NCI-H128 (cell line): ENCODE results near the gene HSPH1.

Source experiments
- DNase-seq: peaks from one replicate; lab custom pipeline; 2025; ENCODE audit not compliant: unreplicated experiment; lab: John Stamatoyannopoulos, UW

The HSPH1 gene

DNA sequence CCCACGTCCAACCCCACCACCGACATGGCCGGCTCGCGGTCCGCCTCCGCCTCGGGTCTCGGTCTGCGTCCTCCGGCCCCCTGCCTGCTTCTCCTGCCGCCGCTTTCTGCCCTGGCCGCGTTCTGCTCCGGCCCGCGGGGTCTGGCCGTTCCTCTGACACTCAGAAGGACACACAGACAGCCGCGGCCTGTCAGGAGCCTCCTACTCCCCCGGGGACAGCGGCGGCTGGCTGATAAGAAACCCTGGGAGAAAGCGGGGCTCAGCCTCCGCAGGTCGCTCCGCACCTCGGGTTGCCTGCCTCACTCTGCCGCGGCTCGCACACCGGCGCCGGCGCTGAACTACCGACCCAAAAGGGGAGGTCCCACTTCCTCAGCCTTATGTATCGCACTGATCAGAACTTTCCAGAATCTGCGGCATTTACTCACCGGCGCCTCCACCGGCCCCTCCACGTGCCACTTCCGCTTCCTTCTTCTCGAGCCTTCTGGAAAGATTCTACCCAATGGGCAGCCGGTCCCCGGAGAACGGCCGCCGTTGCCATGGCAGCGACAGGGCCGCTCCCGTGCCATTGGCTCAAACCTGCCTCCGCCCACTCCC is at the start of gene HSPH1:
Gene HSPH1 (minus strand): TSS at position 348 of the 594 bp plus-strand sequence. CDS start 322 bp downstream, at position 26.
- DNase-seq, result peak; percentile 91

DNA sequence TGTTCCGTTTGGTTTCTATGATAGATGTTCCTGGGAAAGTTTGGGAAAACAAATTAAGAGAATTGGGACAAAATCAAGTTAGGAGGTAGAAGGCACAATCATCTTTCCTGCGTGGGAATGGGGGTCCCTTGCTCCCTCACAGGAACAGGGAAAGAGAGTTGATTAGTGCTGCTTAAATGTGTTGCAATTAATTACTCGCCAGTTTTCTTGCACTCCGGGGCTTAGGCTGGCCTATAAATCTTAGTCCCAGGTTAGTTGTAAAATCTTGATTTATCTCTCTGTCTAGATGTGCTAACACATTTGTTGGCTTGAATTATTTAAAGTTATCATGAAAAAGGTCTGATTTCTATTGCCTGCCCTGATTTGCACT is 48.1 kb upstream of the HSPH1 start:
- DNase-seq, result no peak

DNA sequence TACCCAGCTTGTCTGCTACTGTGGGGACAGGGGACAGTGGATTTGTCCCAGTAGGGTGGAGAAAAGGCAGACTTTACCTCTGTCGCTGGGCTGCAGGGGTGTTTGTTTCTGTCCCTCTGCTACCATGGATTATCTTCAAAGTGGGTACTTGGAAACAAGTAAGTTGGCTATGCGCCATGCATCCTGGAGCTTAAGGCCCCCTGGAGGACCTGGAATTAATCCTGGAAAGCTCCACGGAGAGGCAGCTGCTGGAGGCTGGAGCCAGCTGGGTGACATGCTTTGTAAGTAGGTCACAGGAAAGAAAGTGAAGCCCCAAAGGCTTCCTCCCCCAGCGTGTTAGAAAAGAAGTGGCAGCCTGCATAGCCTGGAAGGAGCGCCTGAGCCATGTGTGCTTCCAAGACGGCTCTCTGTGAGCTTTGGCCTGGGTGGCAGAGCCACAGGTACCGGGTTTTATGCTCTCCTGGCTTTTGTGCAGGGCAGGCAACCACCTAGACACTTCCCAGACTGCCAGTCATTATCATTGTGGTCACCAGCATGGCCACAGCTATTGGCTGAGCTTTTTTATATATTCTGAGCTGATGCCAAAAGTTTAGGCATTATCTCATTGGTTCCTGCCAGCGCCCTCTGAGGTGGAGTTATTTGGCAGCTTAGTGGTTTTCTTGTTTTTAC is 47.6 kb upstream of the HSPH1 start:
- peak; percentile 44 for DNase-seq

DNA sequence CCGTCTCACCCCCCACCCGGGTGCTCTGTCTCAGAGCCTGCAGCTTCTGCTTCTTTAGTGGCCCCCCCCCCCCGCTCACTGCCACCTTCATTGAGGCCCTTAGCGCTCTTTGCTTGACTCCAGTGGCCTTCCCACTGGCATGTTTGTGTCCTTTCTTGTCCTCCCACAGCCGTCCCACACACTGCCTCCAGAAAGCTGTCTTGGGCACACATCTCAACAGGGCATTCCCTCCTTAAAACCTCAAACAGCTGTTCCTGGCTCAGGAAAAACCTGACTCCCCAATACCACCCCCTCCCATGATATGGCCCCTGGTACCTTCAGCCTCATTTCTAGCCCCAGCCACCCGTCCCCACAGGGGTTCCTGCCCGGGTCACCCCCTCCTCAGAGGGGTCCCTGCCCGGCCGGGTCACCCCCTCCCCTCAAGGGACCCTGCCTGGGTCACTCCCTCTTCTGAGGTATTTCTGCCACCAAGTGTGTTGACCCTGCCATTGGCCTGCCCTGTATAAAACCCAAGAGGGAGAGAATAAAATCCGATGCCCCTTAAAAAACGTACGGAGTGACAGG is 46.9 kb upstream of the HSPH1 start:
- no peak for DNase-seq

DNA sequence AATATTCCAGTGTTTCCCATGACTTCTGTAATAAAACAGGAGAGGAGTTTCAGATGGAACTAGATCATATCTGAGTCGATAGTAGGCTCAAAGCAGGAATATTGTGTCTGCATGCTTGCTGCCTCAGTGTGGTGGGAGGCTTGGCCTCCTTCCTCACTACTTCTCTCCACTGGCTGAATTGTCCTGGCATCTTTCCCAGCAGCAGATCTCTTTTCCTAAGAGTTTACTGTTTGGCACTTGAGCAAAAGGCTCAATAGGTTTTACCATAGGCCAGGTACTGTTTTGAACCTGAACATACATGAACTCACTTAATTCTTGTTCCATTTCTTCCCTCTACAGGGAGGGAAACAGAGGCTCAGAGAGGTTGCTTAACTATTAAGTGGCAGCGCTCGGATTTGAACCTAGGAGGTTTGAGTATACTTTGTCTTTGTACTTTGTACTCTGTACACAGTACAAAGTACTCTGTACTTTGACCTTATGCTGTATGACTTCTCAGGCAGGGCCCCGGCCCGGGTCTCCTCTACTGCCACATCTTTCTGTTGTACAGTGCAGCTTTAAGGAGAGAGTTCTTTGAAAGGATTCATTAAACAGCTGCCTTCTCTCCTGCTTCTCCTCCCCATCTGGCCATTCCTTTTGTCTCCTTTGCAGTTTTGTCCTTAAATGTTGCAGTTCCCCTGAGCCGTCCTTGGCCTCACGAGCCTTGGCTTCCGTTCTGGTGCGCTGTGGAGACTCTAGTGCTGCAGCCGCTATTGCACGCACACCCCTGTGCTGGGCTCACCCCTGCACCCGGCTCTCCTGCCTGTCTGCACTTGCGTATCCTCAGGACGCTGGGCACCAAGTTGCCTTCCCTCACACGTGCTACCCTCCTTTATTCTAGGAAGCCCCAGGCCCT is 46.2 kb upstream of the HSPH1 start:
- DNase-seq, result no peak

DNA sequence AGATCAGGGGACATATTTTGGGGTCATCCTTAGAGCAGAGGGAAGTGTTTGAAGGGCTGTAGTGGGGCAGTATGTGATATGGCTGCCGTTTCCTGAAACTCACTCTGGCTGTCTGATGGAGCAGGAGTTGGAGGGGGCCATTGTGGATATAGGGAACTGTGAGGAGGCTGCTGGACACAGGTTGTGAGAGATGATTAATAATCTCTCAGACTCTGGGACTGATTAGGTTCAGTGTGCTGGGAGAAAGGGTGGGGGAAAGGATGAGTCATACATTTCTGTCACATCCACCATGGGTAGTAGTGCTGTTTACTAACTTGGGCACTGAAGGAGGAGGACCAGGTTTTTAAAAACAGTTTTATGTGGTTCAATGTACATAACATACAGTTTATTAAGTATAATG is 42.9 kb upstream of the HSPH1 start:
- DNase-seq, result no peak

DNA sequence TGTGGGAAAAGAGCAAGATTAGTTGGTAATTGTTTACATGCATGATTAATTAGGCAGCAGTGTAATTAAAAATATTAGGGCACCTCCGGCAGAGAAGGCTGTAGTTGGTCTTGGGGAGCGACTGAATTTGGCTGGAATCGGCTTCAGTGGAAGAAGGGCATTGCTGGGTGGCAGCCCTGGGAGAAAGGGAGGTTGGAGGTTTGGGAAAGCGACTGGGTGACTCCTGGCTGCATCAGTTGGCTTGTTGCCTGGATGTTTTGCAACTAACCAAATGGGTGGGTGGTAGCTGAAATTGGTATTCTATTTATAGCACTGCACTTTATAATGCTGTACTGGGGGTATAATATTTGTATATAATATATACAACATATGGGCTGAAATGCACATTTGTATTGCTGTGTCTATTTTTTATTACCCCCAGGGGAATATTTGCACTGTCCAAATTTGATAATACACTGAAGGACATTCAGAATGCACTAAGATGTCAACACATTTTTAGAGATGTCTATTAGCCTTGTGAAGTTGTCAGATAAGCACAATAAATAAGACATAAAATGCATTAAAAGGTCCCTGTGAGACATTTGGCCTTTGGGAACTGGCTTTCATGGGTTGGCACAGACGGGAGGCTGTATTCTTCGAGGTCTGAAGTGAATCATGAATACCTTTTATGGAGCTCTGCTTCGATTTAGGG is 39.8 kb upstream of the HSPH1 start:
- DNase-seq, result no peak

DNA sequence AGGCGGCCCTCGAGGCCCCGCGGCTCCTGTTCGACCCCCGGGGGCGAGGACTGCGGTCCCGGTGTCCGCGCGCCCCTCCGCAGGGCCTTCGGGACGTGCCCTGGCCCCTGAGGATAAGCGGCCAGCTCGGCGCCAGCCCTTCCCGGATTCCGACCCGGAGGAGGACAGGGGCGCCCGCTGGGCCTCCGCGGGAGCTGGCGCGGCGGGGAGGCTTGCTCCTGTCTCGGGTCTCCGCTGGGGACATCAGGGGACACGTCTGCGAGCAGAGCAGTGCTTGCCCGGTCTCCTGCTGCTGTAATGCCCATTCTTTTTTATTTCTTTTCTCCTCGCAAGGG is 38.9 kb upstream of the HSPH1 start:
- no peak for DNase-seq

DNA sequence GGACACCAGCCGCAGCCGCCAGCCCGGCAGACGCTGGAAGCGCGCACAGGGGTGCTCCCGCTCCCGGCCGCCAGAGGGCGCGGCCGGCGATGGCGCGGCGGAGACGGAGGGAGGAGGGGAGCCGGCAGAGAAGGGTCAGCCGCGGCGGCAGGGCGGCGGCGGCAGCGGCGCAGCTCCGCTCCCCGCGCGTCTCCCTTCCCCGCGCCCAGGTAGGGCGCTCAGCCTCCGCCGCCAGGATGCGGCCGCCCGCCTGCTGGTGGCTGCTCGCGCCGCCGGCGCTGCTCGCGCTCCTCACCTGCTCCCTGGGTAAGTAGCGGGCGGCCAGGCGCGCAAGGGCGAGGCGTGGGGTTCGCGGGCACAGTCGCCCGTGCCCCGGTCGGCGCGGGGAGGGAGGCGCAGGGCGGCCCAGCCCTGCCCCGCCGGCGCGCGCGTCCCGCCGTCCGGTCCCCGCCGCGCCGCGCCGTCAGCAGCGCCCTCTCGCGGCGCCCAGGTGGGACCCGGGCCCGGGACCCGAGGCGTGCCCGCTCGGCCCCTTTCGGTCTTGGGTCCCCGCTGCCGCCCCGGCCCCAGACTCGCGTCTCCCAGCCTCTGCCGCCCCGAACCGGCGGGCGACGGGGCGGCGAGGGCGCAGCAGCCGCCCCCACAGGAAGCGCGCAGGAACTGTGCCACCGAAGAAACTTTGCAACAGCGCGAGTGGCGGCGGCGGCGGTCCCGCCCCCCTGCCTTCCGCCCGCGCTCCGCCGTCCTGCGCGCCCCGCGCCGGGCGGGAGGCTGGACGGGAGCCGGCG is 38.3 kb upstream of the HSPH1 start, which contains the start of gene B3GLCT:
Gene B3GLCT (plus strand): TSS at position 127 of the 788 bp plus-strand sequence. CDS start 110 bp downstream, at position 237.
- peak; percentile 67 for DNase-seq

DNA sequence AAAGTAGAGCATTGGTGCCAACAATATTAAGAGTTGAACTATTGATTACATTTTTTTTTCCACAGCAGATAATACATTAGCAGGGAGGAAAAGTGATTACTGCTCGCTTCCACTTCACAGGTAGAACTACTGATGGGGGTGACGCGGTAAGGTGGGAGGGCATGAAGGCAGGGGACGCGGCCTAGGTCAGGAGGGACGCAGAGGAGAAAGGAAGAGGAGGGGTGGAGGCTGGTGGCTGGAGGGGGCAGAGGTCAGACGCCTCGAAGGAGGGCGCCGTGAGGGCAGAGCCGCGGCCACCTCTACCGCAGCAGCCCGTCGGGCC is 37.8 kb upstream of the HSPH1 start:
- DNase-seq, result no peak

DNA sequence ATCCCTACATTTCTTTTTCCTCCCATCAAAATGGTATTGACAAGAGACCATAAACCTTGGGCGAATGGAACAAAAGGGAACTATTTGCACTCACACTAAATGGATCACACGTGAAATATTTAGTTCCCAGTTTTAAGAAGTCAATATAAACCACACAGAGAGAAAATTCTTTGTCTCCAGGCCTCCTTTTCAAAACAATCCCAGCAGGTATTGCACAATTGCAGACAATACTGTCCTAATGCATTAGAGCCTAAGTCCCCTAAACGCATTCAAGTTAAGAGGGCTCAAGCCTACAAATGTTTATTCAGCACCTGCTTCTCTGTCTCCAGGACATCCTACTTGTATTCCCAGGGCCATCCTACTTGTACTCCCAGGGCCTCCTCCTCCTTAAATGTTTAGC is 36.8 kb upstream of the HSPH1 start:
- peak; percentile 36 for DNase-seq

DNA sequence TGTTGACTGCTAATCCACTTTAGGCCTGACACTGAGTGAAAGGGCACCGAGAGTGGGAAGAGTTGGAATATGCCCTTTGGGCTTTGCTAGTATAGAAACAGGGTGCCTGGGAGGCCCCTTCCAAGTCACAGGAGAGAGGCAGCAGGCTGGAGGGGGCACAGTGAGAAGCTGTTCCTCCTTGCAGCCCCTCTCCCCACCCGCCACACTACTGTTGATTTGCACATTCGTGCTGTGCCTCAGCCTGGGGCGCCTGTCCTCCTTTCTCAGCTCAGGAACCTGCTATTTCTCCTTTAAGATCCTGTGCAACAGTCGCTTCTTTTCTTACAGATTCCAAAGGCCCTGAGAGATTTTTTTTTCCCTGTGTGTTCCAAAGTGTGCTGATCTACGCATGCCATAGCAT is 35.3 kb upstream of the HSPH1 start:
- no peak for DNase-seq

DNA sequence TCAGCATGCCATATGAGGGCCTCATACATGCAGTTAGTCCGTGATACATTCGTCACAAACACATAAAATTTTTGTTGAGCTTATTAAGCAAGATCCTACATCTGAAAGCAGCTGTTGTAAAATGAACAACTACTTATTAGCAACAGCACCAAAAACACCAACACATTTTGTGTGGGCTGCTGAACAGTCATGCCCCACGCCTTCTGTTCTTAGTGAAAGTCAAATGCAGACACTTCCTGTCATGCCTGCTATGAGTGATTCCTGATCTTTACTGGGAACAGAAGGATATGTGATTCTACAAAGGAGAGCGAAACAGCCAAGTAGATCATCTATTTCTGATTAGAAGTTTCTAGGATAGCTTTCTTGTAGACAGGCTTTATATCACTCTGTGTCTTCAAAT is 33.9 kb upstream of the HSPH1 start:
- no peak for DNase-seq

DNA sequence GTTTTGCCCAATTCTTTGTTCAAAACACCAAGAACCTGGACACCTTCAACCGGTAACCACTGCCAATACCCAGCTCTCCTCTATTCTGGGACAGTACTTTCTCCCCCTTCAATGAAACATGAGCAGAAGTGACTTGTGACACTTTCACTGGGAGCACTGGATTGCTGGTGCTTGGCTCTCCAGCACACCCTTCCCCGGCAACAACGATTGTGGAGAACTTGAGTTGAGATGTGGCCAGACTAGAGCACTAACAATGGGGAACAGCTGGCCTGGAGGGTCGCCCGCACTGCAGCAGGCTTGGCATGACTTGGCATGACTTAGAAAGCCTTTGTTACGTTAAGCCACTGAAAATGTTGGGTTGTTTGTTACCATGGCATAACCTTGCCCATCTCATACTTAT is 30.6 kb upstream of the HSPH1 start:
- DNase-seq, result no peak

DNA sequence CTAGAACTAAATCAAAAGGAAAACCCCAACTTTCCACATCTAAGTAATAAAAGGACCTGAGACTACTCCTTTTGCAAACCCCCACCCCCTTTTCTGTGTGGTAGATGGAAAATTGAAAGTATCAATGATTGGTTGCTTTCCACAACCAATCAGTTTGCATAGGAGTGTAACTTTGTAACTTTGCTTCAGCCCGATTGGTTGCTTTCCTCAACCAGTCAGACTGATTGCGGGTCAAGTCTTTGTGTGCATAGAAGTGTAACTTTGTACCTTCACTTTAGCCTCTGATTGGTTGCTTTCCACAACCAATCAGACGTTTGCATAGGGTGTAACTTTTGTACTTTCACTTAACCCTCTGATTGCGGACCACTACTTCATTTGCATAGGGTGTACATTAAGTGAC is 30.0 kb upstream of the HSPH1 start:
- no peak for DNase-seq

DNA sequence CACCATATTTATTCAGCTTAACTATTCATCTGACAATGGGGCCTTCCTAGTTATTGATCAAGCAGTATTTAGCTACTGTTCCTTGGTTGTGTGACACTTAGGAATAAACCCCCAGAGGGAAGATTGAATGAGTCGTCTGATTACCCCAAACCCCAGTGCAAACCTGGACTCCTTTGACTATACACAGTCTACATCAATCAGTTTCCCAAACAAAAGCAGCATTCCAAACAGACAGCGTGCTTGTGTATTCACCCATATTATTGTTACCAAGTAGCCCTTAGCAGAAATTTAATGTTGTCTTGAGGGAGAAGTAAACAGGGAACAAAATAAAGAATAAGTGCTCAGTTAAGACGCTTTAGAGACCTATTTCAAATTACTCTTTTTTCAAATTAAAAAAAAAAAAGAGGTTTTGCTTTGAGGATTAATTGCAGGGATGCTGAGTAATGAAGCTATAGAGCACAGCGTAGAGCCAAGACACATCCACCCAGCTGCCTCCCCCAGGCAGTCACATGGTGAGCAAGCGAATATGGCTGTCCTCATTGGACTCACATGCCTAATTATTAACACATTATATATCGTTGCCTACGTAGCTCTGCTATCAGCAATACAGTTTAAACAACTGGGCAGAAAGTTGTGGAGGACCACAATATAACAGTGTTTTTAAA is 23.4 kb upstream of the HSPH1 start:
- no peak for DNase-seq

DNA sequence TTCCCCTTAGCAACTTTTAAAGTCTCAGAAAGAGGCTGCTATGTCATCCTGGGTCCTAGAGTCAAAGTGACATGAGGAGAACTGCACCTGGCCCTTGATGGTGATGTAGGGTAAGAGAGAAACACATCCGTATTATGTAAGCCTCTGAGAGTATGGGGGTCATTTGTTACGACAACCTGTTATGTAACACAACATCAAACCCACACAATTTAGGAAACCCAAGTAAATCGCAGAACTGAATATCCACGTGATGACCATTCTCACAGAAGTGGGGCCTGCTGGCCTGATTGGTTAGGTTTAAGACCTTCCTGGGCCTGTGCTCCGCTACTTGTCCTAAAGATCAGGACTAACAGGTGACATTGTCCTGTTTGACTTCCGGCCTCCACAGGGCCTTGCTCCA is 22.7 kb upstream of the HSPH1 start:
- DNase-seq, result no peak

DNA sequence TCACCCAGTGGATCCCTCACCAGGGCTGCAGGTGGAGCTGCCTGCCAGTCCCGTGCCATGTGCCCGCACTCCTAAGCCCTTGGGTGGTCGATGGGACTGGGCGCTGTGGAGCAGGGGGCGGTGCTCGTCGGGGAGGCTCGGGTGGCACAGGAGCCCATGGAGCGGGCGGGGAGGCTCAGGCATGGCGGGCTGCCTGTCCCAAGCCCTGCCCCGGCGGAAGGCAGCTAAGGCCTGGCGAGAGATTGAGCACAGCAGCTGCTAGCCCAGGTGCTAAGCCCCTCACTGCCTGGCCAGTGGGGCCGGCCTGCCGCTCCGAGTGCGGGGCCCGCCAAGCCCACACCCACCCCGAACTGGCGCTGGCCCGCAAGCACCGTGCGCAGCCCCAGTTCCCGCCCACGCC is 21.3 kb upstream of the HSPH1 start:
- no peak for DNase-seq

DNA sequence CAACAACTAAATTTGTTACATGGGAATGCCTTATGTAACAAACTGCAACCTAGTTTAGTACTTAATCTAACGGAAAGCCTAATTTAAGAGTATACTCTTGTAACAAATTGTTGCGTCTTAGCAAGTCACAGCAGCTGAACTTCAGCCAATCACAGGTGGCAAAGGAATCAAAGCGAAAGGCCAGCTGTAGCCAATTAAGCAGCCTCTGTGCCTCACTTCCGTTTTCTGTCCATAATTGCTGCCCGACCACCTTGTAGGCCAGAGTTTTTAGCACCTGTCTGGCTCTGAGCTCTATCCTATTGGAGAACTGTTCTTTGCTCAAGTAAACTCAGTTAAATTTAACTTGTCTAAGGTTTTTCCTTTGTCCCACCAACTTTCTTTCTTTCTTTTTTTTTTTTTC is 18.1 kb upstream of the HSPH1 start:
- no peak for DNase-seq

DNA sequence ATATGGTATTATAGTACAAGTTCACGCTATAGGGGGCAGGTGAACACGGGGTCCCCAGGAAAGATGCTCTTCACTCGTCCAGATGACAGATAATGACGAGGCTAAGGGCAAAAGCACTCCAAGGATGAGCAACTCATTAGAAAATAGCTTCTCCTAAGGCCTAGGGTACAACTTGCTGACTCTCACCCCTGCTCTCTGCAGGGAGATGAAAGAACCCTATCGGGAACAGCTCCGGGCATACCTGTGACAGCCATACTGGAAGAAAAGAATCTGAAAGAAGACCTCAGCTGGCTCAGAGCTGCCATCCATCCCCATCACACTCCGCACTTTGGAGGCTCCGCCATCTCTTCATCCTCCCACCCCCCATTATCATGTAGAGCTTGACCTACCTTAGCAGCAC is 17.5 kb upstream of the HSPH1 start:
- no peak for DNase-seq
